ENCODE data around the gene TIPARP.

GRCh38 chr3:156628836-156629618 lies 45.4 kb upstream of the TIPARP start:
- TF ChIP-seq TAF1 (IDR thresholded peaks at IDR 0.05; ENCODE audit: borderline replicate concordance, insufficient read depth, low read length) (no peak), REST (IDR thresholded peaks at IDR 0.05; ENCODE audit: insufficient read depth in 1 of 2, low read depth in 2 of 2, low read length in 2 of 2) (no peak), POLR2AphosphoS5 (IDR thresholded peaks at IDR 0.05; ENCODE audit: low read depth, low read length) (no peak)

All from PFSK-1 (cell line).